Activated CD4-positive, alpha-beta T cell treated with anti-CD3 and anti-CD28 coated beads for 24 hours (primary cell): ENCODE results near the gene CAPN5.

Source experiments
- DNase-seq, 2 donors: peaks; one replicate each; pipeline ENCODE4 v3.0.0-alpha.2; 2020; ENCODE audit warnings: low read depth in 2 of 2

Gene CAPN5

GRCh38 chr11:77149716-77150392, 83.1 kb downstream of the CAPN5 start:
- no peak for DNase-seq

GRCh38 chr11:77150836-77151235, 84.1 kb downstream of the CAPN5 start:
- no peak for DNase-seq

GRCh38 chr11:77151804-77152509, 85.2 kb downstream of the CAPN5 start:
- DNase-seq: peak; percentile 13 to 43

- DNase-seq: no peak
Measured at GRCh38 chr11:77152846-77153245, 86.1 kb downstream of the CAPN5 start.

- DNase-seq: no peak
Measured at GRCh38 chr11:77153276-77154185, 86.8 kb downstream of the CAPN5 start.

GRCh38 chr11:77154381-77155081, 87.8 kb downstream of the CAPN5 start:
- DNase-seq: no peak

- DNase-seq: no peak
Measured at GRCh38 chr11:77155082-77155475, 88.3 kb downstream of the CAPN5 start.

GRCh38 chr11:77155556-77156130, 88.9 kb downstream of the CAPN5 start:
- no peak for DNase-seq

GRCh38 chr11:77156396-77157195, 89.8 kb downstream of the CAPN5 start:
- no peak for DNase-seq

- no peak for DNase-seq
Measured at GRCh38 chr11:77158041-77158695, 91.4 kb downstream of the CAPN5 start.

- DNase-seq: no peak
Measured at GRCh38 chr11:77159219-77159936, 92.6 kb downstream of the CAPN5 start.

GRCh38 chr11:77159937-77160495, 93.2 kb downstream of the CAPN5 start:
- no peak for DNase-seq

GRCh38 chr11:77163271-77163670, 96.5 kb downstream of the CAPN5 start:
- no peak for DNase-seq

- DNase-seq: no peak
Measured at GRCh38 chr11:77165066-77165465, 98.3 kb downstream of the CAPN5 start.

GRCh38 chr11:77166021-77166420, 99.2 kb downstream of the CAPN5 start:
- DNase-seq: no peak

GRCh38 chr11:77167111-77167626, 100.4 kb downstream of the CAPN5 start:
- DNase-seq: no peak

- no peak for DNase-seq
Measured at GRCh38 chr11:77167791-77168190, 101.0 kb downstream of the CAPN5 start.

- no peak for DNase-seq
Measured at GRCh38 chr11:77170107-77170506, 103.3 kb downstream of the CAPN5 start.

- no peak for DNase-seq
Measured at GRCh38 chr11:77171254-77171653, 104.5 kb downstream of the CAPN5 start.
